Activated CD8-positive, alpha-beta T cell treated with anti-CD3 and anti-CD28 coated beads, Interleukin-2, amount 10 ng/mL, durations not matched to agents 7 days and 5 days (primary cell): ENCODE data around the gene SUN1. TPM values are rescaled to one million over a fixed set of nuclear protein-coding genes. Genes with fewer than 3 reads are reported as not detected.

Experiments used
- ATAC-seq: fragments of 150-1000 bp; cut with Tn5 transposase; one replicate; pipeline ENCODE4 v1.10.0; 2021; ENCODE audit warnings: moderate library complexity
- CTCF ChIA-PET: fragments of 350-600 bp; sonication (Branson Sonifier 250); formaldehyde crosslinking; loops from one replicate; lab custom pipeline; 2021; ENCODE audit warnings: antibody characterized with exemption; lab: Charles Lee
- POLR2A ChIA-PET: fragments of 350-600 bp; sonication (Branson Sonifier 250); formaldehyde crosslinking; loops from one replicate; lab custom pipeline; 2021; ENCODE audit warnings: antibody characterized with exemption; lab: Charles Lee
- DNase-seq: peaks from one replicate; pipeline ENCODE4 v3.0.0-alpha.2; 2020
- H3K27ac Mint-ChIP-seq: one replicate; pipeline ENCODE4 v1.8.0; 2021; ENCODE audit warnings: mild to moderate bottlenecking, mixed read lengths
- H3K27me3 Mint-ChIP-seq: one replicate; pipeline ENCODE4 v1.8.0; 2021; ENCODE audit warnings: low read depth, mixed read lengths
- H3K36me3 Mint-ChIP-seq: one replicate; pipeline ENCODE4 v1.8.0; 2021; ENCODE audit warnings: low read depth, mixed read lengths
- H3K4me1 Mint-ChIP-seq: one replicate; pipeline ENCODE4 v1.8.0; 2021; ENCODE audit warnings: low read depth, mixed read lengths
- H3K4me3 Mint-ChIP-seq: one replicate; pipeline ENCODE4 v1.8.0; 2021; ENCODE audit warnings: mild to moderate bottlenecking, mixed read lengths
- H3K9me3 Mint-ChIP-seq: one replicate; pipeline ENCODE4 v1.8.0; 2022; ENCODE audit warnings: mixed read lengths; ENCODE audit not compliant: insufficient read depth
- total RNA-seq, 2 experiments: library from RNA; stranded (reverse); gene quantifications; one replicate each; pipeline ENCODE4 v1.2.3, GENCODE V29; 2021

SUN1 gene
- total RNA-seq, 2 experiments from 2014 or later, result 38.4 to 39.7 TPM

- Mint-ChIP-seq H3K4me3 (no peak overlapping the region), H3K4me1 (no peaks in the 10 kb centered on the region), H3K36me3 (peaks cover 57% of the 10 kb centered on the region), H3K27me3 (no peaks in the 10 kb centered on the region), H3K9me3 (no peaks in the 10 kb centered on the region), H3K27ac (no peak overlapping the region)
- ATAC-seq (no peak), DNase-seq (no peak)
- ChIA-PET CTCF (no interaction called here), POLR2A (no interaction called here)
Measured at GRCh38 chr7:892648-893593, 60.6 kb downstream of the SUN1 start.

- Mint-ChIP-seq H3K9me3 (no peaks in the 10 kb centered on the region), H3K36me3 (peaks cover 53% of the 10 kb centered on the region), H3K27ac (no peak overlapping the region), H3K27me3 (no peaks in the 10 kb centered on the region), H3K4me3 (no peak overlapping the region), H3K4me1 (no peaks in the 10 kb centered on the region)
- DNase-seq (no peak), ATAC-seq (no peak)
- CTCF ChIA-PET, result no interaction called here
- POLR2A ChIA-PET, result no interaction called here
Measured at GRCh38 chr7:893686-894085, 61.4 kb downstream of the SUN1 start.

- no peak for DNase-seq
- Mint-ChIP-seq H3K9me3 (no peaks in the 10 kb centered on the region), H3K36me3 (peaks cover 52% of the 10 kb centered on the region), H3K27me3 (no peaks in the 10 kb centered on the region), H3K4me1 (no peaks in the 10 kb centered on the region), H3K4me3 (no peak overlapping the region), H3K27ac (no peak overlapping the region)
- ChIA-PET CTCF (no interaction called here), POLR2A (no interaction called here)
- no peak for ATAC-seq
Measured at GRCh38 chr7:894164-894867, 62.0 kb downstream of the SUN1 start.

GRCh38 chr7:894927-895450, 62.7 kb downstream of the SUN1 start:
- DNase-seq (no peak), ATAC-seq (no peak)
- ChIA-PET CTCF (no interaction called here), POLR2A (no interaction called here)
- Mint-ChIP-seq H3K4me1 (no peaks in the 10 kb centered on the region), H3K36me3 (peaks cover 52% of the 10 kb centered on the region), H3K4me3 (no peak overlapping the region), H3K27me3 (no peaks in the 10 kb centered on the region), H3K9me3 (no peaks in the 10 kb centered on the region), H3K27ac (no peak overlapping the region)

- ATAC-seq, result no peak
- no peak for DNase-seq
Measured at GRCh38 chr7:895451-896052, 63.3 kb downstream of the SUN1 start.

GRCh38 chr7:896346-897075, 64.2 kb downstream of the SUN1 start:
- DNase-seq (no peak), ATAC-seq (no peak)
- POLR2A ChIA-PET, result no interaction called here
- H3K4me3 Mint-ChIP-seq, result no peak overlapping the region
- H3K27ac Mint-ChIP-seq, result no peak overlapping the region
- H3K4me1 Mint-ChIP-seq, result no peaks in the 10 kb centered on the region
- CTCF ChIA-PET, result no interaction called here
- H3K9me3 Mint-ChIP-seq, result no peaks in the 10 kb centered on the region
- H3K27me3 Mint-ChIP-seq, result no peaks in the 10 kb centered on the region
- H3K36me3 Mint-ChIP-seq, result peaks cover 42% of the 10 kb centered on the region

More at GRCh38 chr7:895451-896052, 63.3 kb downstream of the SUN1 start:
- Mint-ChIP-seq H3K9me3 (no peaks in the 10 kb centered on the region), H3K27ac (no peak overlapping the region), H3K27me3 (no peaks in the 10 kb centered on the region), H3K36me3 (peaks cover 49% of the 10 kb centered on the region), H3K4me1 (no peaks in the 10 kb centered on the region), H3K4me3 (no peak overlapping the region)
- ChIA-PET POLR2A (no interaction called here), CTCF (no interaction called here)

DNA sequence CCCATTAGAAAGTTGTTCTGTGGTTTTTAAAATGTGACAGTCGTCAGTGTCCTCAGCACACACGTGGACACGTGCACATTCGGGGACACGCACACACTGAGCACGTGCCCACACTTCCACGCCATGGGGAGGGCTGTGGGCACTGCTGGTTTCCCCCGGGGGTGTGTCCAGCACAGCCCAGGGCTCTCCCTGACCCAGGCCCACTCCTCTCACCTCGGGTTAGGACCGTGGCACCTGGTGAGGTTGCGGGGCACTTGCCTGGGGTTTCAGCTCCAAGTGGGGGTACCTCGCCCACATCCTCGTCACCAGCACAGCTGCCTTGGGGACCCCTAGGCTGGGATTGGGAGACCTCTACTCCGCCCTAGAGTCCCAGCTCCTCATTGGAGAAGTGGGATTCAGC, 64.8 kb downstream of the SUN1 start:
- DNase-seq (no peak), ATAC-seq (no peak)
- Mint-ChIP-seq H3K4me3 (no peak overlapping the region), H3K27me3 (no peaks in the 10 kb centered on the region), H3K27ac (no peak overlapping the region), H3K4me1 (no peaks in the 10 kb centered on the region), H3K36me3 (peaks cover 36% of the 10 kb centered on the region), H3K9me3 (no peaks in the 10 kb centered on the region)
- CTCF ChIA-PET, result no interaction called here
- POLR2A ChIA-PET, result no interaction called here

DNA sequence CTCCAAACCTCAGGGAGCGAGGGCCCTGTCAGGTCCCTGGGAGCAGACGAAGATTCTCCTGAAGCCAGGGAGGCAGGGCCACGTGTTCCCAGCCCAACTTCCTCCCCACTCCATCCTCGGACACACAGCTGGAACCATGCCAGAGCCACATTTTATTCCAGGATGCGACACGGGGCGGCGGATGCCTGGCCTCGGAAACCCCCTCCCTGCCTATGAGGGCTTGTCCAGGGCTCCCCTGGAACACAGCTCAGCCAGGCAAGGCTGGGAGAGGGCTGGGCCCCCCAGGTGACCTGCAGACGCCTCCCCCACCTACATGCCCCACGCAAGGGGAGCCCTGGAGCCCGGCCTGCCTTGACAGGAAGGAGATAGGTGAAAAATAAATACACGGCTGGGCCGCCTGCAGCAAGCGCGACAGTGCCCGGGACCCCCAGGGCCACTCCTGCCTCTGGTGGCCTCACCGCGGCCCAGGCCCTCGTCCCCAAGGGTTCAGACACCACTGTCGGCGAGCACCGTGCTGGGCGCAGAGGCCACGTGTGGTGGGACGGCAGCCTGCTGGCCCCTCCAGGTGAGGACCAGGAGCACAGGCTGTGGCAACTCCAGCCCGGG, 65.6 kb downstream of the SUN1 start:
- DNase-seq, result no peak
- CTCF ChIA-PET, result no interaction called here
- no peak overlapping the region for H3K27ac Mint-ChIP-seq
- ATAC-seq, result no peak
- peaks cover 28% of the 10 kb centered on the region for H3K36me3 Mint-ChIP-seq
- no peaks in the 10 kb centered on the region for H3K9me3 Mint-ChIP-seq
- H3K27me3 Mint-ChIP-seq, result no peaks in the 10 kb centered on the region
- H3K4me1 Mint-ChIP-seq, result no peaks in the 10 kb centered on the region
- H3K4me3 Mint-ChIP-seq, result no peak overlapping the region
- POLR2A ChIA-PET, result no interaction called here

DNA sequence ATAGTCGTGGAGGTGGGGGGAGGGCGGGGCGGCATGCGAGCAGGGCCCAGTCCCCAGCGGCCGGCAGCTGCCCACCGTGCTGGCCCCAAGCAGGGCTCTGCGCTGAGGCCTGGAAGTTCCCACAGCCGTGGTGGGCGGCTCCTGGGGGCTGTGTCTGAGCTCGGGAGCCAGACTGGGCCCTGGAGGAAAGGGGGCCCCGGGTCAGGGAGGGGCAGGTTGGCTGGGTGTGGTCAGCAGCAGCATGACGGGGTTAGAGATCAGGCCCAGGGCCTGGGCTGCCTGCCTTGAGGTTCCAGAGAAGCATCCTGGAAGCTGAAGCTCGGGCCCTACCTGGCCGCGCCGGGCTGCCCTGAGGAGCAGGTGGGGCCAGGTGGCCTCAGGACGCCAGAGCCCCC, 66.2 kb downstream of the SUN1 start:
- ATAC-seq (no peak), DNase-seq (no peak)
- Mint-ChIP-seq H3K27me3 (no peaks in the 10 kb centered on the region), H3K4me1 (no peaks in the 10 kb centered on the region), H3K9me3 (no peaks in the 10 kb centered on the region), H3K36me3 (peaks cover 22% of the 10 kb centered on the region), H3K4me3 (no peak overlapping the region), H3K27ac (no peak overlapping the region)
- ChIA-PET CTCF (no interaction called here), POLR2A (no interaction called here)

GRCh38 chr7:898855-899681, 66.8 kb downstream of the SUN1 start:
- ATAC-seq, result no peak
- Mint-ChIP-seq H3K27ac (no peak overlapping the region), H3K27me3 (no peaks in the 10 kb centered on the region), H3K4me3 (no peak overlapping the region), H3K4me1 (no peaks in the 10 kb centered on the region), H3K9me3 (no peaks in the 10 kb centered on the region), H3K36me3 (peaks cover 18% of the 10 kb centered on the region)
- no peak for DNase-seq
- POLR2A ChIA-PET, result no interaction called here
- CTCF ChIA-PET, result no interaction called here
